Sigmoid colon (tissue), 4 donors: ENCODE measurements around the gene KLHL30.

Experiments used
- POLR2A ChIP-seq, 2 donors: fragments of 450-650 bp; IDR thresholded peaks; one replicate each; pipeline ENCODE4 v1.6.1; 2016; ENCODE audit warnings: antibody characterized with exemption in 2 of 2, mild to moderate bottlenecking in 2 of 2, moderate library complexity in 2 of 2
- POLR2AphosphoS5 ChIP-seq, 4 donors: sonication (generic); formaldehyde crosslinking; IDR thresholded peaks; one replicate each; pipeline ENCODE4 v1.6.1; 2017; ENCODE audit warnings: antibody characterized with exemption in 4 of 4

GRCh38 chr2:238133499-238134392, 4.7 kb upstream of the KLHL30 start:
- TF ChIP-seq POLR2A (IDR thresholded peaks at IDR 0.05) (no peak), POLR2AphosphoS5 (IDR thresholded peaks at IDR 0.05) (no peak)
